Ecto neural progenitor cell (in vitro differentiated cells): ENCODE results near the gene MRFAP1.
"Not testable (repeated sequence)": the region's sequence is repeated elsewhere in the genome, so short reads cannot be mapped to it uniquely, and the experiment has no call there.

Experiments used
- DNase-seq: peaks from one replicate; pipeline ENCODE4 v3.0.0-alpha.2; 2018; ENCODE audit warnings: low spot score

Gene MRFAP1

GRCh38 chr4:6610856-6611430, 29.5 kb upstream of the MRFAP1 start:
- no peak for DNase-seq

- DNase-seq: no peak
Observed at GRCh38 chr4:6612961-6613675, 27.4 kb upstream of the MRFAP1 start.

GRCh38 chr4:6613676-6614651, 26.5 kb upstream of the MRFAP1 start:
- DNase-seq: no peak

GRCh38 chr4:6614701-6615230, 25.7 kb upstream of the MRFAP1 start:
- DNase-seq: no peak

GRCh38 chr4:6616087-6616995, 24.1 kb upstream of the MRFAP1 start:
- no peak for DNase-seq

- no peak for DNase-seq
Observed at GRCh38 chr4:6617246-6617645, 23.2 kb upstream of the MRFAP1 start.

- DNase-seq: no peak
Observed at GRCh38 chr4:6618386-6619115, 21.9 kb upstream of the MRFAP1 start.

GRCh38 chr4:6619116-6619465, 21.4 kb upstream of the MRFAP1 start:
- no peak for DNase-seq

- no peak for DNase-seq
Observed at GRCh38 chr4:6619466-6620255, 20.8 kb upstream of the MRFAP1 start.

GRCh38 chr4:6620296-6620695, 20.2 kb upstream of the MRFAP1 start:
- no peak for DNase-seq

GRCh38 chr4:6620891-6621555, 19.5 kb upstream of the MRFAP1 start:
- no peak for DNase-seq

- DNase-seq: no peak
Observed at GRCh38 chr4:6621556-6621927, 18.9 kb upstream of the MRFAP1 start.

GRCh38 chr4:6622744-6623143, 17.7 kb upstream of the MRFAP1 start:
- no peak for DNase-seq

GRCh38 chr4:6625256-6625655, 15.2 kb upstream of the MRFAP1 start:
- DNase-seq: no peak

- DNase-seq: no peak
Observed at GRCh38 chr4:6626066-6626465, 14.4 kb upstream of the MRFAP1 start.

- no peak for DNase-seq
Observed at GRCh38 chr4:6627832-6628231, 12.7 kb upstream of the MRFAP1 start.

- not testable (repeated sequence) for DNase-seq
Observed at GRCh38 chr4:6628484-6628883, 12.0 kb upstream of the MRFAP1 start.

- no peak for DNase-seq
Observed at GRCh38 chr4:6632125-6632524, 8.4 kb upstream of the MRFAP1 start.

- no peak for DNase-seq
Observed at GRCh38 chr4:6633091-6633906, 7.2 kb upstream of the MRFAP1 start.
